Activated T-cell treated with anti-CD3 and anti-CD28 coated beads, Interleukin-2, amount 50 U/mL, for 24 hours (primary cell): ENCODE measurements around the gene PACSIN2.
"Not testable (repeated sequence)": the region's sequence is repeated elsewhere in the genome, so short reads cannot be mapped to it uniquely, and the experiment has no call there.

Source experiments
- DNase-seq: peaks from one replicate; pipeline ENCODE4 v3.0.0-alpha.2; 2020
- H3K27ac Mint-ChIP-seq: 2 replicates; pipeline ENCODE4 v1.8.0; 2020; ENCODE audit warnings: mild to moderate bottlenecking, mixed read lengths
- H3K27me3 Mint-ChIP-seq: 2 replicates; pipeline ENCODE4 v1.8.0; 2020; ENCODE audit warnings: mixed read lengths
- H3K36me3 Mint-ChIP-seq: 2 replicates; pipeline ENCODE4 v1.8.0; 2020; ENCODE audit warnings: low read depth, mixed read lengths
- H3K4me1 Mint-ChIP-seq: 2 replicates; pipeline ENCODE4 v1.8.0; 2020; ENCODE audit warnings: low read depth, mixed read lengths
- H3K4me3 Mint-ChIP-seq: 2 replicates; pipeline ENCODE4 v1.8.0; 2020; ENCODE audit warnings: mild to moderate bottlenecking, moderate library complexity, mixed read lengths
- H3K9me3 Mint-ChIP-seq: 2 replicates; pipeline ENCODE4 v1.8.0; 2020; ENCODE audit warnings: mixed read lengths

The PACSIN2 gene

DNA sequence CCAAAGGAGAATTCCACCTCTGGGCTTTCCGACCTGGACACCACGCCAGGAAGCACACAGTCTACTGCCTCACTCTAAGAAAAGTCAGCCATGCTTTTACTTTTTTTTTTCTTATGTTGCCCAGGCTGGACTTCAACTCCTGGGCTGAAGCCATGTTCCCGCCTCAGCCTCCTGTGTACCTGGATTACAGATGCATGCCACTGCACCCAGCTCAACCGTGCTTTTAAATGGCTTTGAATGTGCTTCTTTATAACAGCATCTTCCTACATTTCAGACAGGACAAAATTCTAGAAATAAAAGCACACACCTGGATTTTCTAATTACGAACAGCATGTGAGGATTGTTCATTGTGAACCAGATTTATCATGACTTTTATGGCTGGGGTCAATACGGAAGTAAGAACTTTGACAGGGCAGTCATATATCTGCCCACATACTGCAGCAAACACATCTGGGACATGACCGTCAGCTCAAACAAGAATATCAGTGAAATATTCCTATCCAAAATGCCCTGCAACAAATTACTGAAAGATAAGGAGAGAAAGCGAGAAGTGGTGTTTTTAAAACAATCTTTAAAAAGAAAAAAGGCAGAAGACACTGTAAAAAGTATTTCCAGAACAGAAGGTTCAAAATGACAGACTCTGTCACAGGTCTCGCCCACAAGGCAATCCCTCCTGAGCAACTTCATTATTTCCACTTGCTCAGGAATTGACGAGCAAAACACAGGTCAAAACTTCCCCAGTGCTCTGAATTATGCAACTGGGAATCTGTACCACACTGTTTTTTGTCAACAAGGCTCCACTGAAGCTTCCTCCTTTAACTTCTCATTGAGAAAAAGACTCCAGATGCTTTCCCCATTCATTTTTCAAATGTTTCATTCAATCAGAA lies 42.1 kb downstream of the PACSIN2 start:
- H3K27me3 Mint-ChIP-seq = no peaks in the 10 kb centered on the region
- DNase-seq = no peak
- H3K9me3 Mint-ChIP-seq = no peaks in the 10 kb centered on the region
- peaks cover 48% of the 10 kb centered on the region for H3K4me1 Mint-ChIP-seq
- no peak overlapping the region for H3K4me3 Mint-ChIP-seq
- H3K36me3 Mint-ChIP-seq = peaks cover 12% of the 10 kb centered on the region
- no peak overlapping the region for H3K27ac Mint-ChIP-seq

DNA sequence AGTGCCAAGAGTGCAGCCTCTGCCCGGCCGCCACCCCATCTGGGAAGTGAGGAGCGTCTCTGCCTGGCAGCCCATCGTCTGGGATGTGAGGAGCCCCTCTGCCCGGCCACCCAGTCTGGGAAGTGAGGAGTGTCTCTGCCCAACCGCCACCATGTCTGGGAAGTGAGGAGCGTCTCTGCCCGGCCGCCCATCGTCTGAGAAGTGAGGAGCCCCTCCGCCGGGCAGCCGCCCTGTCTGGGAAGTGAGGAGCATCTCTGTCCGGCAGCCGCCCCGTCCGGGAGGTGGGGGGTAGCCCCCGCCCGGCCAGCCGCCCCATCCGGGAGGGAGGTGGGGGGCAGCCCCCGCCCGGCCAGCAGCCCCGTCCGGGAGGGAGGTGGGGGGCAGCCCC lies 43.5 kb downstream of the PACSIN2 start:
- Mint-ChIP-seq H3K4me1 (peaks cover 51% of the 10 kb centered on the region), H3K36me3 (peaks cover 14% of the 10 kb centered on the region)
- not testable (repeated sequence) for DNase-seq, H3K27me3 Mint-ChIP-seq, H3K27ac Mint-ChIP-seq, H3K9me3 Mint-ChIP-seq, H3K4me3 Mint-ChIP-seq

DNA sequence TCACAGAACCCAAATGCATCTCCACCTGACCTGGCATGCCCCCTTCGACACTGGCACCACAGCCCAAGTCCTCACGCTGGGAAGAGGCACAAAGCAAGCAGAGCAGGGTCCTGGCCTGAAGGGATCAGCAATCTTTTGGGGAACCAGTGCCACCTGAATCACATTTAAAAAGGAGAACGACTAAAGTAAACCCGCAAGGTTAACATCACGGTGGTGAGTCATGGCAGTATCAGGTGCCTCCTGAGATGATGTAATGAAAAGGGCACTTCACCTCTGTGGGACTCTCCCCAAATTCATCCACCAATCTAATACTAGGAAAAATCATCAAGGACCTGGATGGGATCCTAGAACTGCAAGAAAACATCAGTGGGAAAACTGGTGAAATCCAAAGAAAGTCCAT lies 44.9 kb downstream of the PACSIN2 start:
- peaks cover 57% of the 10 kb centered on the region for H3K4me1 Mint-ChIP-seq
- H3K36me3 Mint-ChIP-seq = peaks cover 17% of the 10 kb centered on the region
- no peak for DNase-seq
- no peaks in the 10 kb centered on the region for H3K9me3 Mint-ChIP-seq
- peak overlapping the region; percentile 47 for H3K27ac Mint-ChIP-seq
- H3K4me3 Mint-ChIP-seq = no peak overlapping the region
- no peaks in the 10 kb centered on the region for H3K27me3 Mint-ChIP-seq

DNA sequence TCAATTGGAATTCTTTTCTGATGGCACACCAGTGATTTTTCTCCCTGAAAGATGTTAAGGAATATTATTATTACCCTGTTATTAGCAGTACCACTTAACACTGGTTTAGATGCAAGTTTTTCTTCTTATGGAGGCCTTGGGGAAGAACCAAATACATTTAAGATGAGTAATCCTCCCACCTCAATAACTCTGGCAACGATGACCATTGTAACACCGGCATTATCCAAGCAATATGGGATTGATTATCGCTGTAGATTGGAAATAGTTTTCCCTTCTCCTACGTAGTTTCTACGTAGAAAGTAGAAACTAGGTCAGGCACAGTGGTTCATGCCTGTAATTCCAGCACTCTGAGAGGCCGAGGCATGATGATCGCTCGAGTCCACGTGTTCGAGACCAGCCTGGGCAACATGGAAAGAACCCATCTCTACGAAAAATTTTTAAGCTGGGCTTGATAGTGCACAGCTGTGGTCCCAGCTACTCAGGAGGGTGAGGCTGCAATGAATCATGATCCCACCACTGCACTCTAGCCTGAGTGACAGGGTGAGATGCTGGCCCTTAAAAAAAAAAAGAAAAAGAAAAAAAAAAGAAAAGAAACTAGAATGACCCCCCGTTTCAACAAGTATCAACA lies 45.5 kb downstream of the PACSIN2 start:
- Mint-ChIP-seq H3K36me3 (peaks cover 17% of the 10 kb centered on the region), H3K4me3 (no peak overlapping the region), H3K9me3 (no peaks in the 10 kb centered on the region), H3K27me3 (no peaks in the 10 kb centered on the region), H3K4me1 (peaks cover 63% of the 10 kb centered on the region), H3K27ac (peak overlapping the region; percentile 47)
- DNase-seq = no peak

DNA sequence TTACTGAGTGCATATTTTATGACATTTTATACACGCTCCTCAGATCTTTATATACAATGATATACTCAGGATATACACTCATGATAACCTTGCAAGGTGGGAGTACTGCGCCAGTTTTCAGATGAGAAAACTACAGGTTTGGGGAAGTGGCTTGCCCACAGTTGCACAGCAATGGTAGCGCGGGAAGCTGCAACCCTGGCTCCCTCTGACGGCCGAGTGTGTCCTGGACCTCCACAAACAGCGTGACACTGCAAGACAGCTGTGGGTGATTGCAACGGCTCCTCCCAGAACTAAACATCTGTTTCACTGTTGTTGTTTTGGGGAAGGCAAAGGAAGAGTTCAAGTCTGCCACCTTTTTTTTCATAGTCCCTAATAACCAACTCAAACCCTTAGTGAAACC lies 47.0 kb downstream of the PACSIN2 start:
- Mint-ChIP-seq H3K9me3 (no peaks in the 10 kb centered on the region), H3K27me3 (no peaks in the 10 kb centered on the region), H3K27ac (no peak overlapping the region), H3K4me3 (no peak overlapping the region), H3K36me3 (peaks cover 24% of the 10 kb centered on the region), H3K4me1 (peaks cover 68% of the 10 kb centered on the region)
- no peak for DNase-seq

DNA sequence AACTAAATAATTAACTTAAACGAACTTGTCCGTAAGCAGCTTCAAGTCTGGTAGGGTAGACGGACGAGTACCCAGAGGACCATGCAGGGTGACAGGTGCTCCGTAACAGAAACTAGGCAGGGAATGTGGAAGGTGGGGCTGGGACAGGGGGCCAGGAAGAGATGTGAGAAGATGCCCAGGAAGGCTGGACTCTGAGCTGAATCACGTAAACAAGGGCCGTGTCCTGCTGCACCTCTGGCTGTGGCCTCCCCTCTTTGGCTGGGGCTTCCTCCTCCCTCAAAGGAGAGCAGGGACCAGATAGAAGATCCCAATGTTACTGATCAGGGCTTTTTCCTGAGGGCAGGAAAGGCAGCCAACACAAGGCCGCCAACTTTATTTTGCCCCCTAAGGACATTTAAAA lies 47.9 kb downstream of the PACSIN2 start:
- H3K4me1 Mint-ChIP-seq = peaks cover 70% of the 10 kb centered on the region

DNA sequence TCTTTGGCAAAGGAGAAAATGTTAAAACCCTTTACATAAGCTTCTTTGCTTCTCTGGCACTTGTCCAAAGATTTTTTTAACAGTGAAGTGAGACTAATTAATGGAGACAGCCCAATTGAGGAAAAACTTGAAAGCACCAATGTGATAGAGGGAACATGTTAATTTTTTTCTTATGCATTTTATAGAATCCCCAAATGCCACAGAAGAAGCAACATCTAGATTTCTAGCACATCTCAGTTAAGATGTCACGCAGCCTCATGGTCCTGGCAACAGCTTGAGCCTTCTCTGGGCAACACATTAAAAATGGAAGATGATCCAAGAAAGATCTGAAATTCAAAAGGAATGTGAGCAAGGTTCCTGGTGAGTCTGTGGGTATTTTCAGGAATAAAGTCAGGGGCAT lies 48.5 kb downstream of the PACSIN2 start:
- no peak for DNase-seq
- Mint-ChIP-seq H3K27me3 (no peaks in the 10 kb centered on the region), H3K9me3 (no peaks in the 10 kb centered on the region), H3K4me1 (peaks cover 73% of the 10 kb centered on the region), H3K4me3 (no peak overlapping the region), H3K36me3 (peaks cover 22% of the 10 kb centered on the region), H3K27ac (peak overlapping the region; percentile 33)

More for the DNA sequence above, 47.9 kb downstream of the PACSIN2 start:
- H3K27ac Mint-ChIP-seq = peak overlapping the region; percentile 33
- no peak overlapping the region for H3K4me3 Mint-ChIP-seq
- no peak for DNase-seq
- peaks cover 21% of the 10 kb centered on the region for H3K36me3 Mint-ChIP-seq
- H3K9me3 Mint-ChIP-seq = no peaks in the 10 kb centered on the region
- H3K27me3 Mint-ChIP-seq = no peaks in the 10 kb centered on the region

DNA sequence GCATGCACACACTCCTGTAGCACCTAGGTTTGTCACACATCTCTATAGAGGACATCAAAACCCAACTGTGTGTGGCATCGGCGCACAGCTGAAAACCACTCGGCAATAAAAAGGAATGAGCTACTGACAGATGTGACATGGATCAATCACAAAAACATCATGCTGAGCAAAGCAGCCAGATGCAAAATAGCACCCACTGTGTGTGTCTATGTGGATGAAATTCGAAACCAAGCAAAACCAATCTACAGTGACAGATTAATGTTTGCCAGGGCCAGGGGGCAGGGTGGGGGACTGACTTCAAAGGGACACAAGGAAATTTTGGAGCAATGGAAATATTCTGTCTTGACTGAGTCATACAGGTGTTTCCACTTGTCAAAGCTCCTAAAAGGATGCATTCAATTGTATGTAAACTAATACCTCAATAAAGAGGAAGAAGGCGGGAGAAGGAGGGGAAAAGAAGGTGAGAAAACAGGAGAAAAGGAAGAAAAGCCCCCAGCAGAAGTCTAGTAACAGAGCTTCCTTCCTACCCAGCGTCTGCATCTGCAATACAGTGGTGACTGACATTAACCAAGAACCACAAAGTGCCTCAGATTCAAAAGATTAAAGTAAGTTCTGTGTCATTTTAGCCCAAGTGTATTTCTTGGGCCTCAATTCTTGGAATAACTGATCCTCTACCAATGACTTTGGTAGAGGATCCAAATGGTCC lies 49.8 kb downstream of the PACSIN2 start:
- H3K27me3 Mint-ChIP-seq = no peaks in the 10 kb centered on the region
- H3K9me3 Mint-ChIP-seq = no peaks in the 10 kb centered on the region
- H3K36me3 Mint-ChIP-seq = peaks cover 19% of the 10 kb centered on the region
- peak overlapping the region; percentile 37 for H3K4me3 Mint-ChIP-seq
- H3K4me1 Mint-ChIP-seq = peaks cover 80% of the 10 kb centered on the region
- H3K27ac Mint-ChIP-seq = peak overlapping the region; percentile 98
- DNase-seq = peak; percentile 61

DNA sequence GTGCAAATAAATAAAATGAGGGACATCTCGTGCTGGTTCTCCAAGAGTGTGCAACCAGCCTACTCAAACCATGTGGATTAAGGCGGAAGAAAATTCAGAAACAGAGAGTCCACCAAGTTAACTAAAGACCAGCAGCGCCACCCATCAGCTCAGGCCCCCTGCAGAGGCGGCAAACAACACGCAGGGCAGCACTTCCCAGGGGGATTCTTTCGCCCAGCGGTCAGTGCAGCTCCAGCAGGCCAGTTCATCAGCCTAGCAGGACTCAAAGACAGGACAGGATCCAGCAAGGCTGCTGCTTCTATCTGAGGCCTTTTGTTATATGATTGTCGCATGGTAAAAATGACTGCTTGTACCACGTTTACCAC lies 51.7 kb downstream of the PACSIN2 start:
- peaks cover 87% of the 10 kb centered on the region for H3K4me1 Mint-ChIP-seq
- H3K36me3 Mint-ChIP-seq = peaks cover 17% of the 10 kb centered on the region
- DNase-seq = no peak
- H3K27ac Mint-ChIP-seq = no peak overlapping the region
- H3K9me3 Mint-ChIP-seq = no peaks in the 10 kb centered on the region
- no peaks in the 10 kb centered on the region for H3K27me3 Mint-ChIP-seq
- no peak overlapping the region for H3K4me3 Mint-ChIP-seq

DNA sequence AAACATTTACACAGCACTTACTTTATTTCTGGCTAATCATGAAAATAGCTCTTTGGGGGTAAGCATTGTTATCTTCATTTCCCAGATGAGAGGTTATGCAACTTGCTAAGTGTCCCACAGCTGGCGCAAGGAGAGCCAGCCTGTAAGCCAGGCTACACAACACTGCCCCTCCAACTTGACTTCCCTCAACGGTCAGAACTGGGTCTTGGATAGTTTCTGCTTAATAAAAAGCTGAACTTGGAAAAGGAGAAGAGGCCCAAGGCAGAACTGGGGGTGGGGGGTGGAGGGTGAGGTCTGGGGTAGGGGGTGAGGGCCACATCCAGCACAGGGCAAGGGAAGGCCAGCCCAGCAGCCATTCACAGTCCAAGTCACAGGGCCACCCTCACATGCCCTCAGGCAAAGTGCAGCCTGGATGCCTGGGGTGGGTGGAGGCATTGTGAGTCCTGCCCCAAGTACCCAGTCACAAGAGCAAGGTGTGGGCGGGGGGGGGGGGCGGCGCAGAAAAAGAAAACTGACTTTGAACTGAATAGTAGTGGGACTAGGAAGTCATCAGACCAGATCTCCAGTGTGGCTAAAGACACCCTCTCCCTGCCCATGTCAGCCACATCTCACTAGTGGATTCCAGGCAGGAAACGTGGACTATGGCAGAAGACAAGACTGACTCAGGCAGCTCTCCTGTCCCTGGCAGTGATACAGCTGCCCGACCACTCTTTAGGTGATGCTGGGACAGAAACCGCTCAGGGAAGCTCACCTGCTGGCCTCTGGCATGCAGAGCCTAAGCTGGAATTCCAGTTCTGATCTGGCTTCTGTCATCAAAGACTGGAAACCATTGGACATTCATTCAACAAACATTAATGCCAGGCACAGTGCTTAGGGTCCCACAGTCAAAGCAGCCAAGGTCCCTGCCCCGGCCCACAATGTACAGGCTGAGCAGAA lies 52.4 kb downstream of the PACSIN2 start:
- DNase-seq = no peak
- H3K36me3 Mint-ChIP-seq = peaks cover 15% of the 10 kb centered on the region

DNA sequence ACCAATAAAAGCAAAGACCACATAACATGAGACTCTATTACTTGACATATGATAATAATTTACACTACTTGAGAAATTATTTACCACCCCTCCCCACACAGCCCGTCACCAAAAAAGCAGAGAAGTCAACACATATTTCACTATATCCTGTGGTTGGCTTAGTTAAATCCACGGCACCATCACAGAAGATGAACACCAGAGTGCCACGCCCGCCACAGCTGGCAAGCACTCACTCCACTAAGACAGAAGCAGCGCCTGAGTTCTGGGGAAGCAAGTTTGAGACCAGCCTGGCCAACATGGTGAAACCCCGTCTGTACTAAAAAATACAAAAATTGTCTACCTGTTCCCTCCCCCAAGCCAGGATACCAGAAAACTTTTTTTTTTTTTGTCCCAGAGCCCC lies 53.1 kb downstream of the PACSIN2 start:
- H3K4me1 Mint-ChIP-seq = peaks cover 88% of the 10 kb centered on the region
- no peak for DNase-seq
- H3K36me3 Mint-ChIP-seq = peaks cover 13% of the 10 kb centered on the region
- no peaks in the 10 kb centered on the region for H3K27me3 Mint-ChIP-seq
- no peak overlapping the region for H3K4me3 Mint-ChIP-seq
- H3K9me3 Mint-ChIP-seq = no peaks in the 10 kb centered on the region
- H3K27ac Mint-ChIP-seq = peak overlapping the region; percentile 72

More for the DNA sequence above, 52.4 kb downstream of the PACSIN2 start:
- H3K4me1 Mint-ChIP-seq = peaks cover 88% of the 10 kb centered on the region
- no peak overlapping the region for H3K27ac Mint-ChIP-seq
- no peaks in the 10 kb centered on the region for H3K27me3 Mint-ChIP-seq
- no peak overlapping the region for H3K4me3 Mint-ChIP-seq
- no peaks in the 10 kb centered on the region for H3K9me3 Mint-ChIP-seq

DNA sequence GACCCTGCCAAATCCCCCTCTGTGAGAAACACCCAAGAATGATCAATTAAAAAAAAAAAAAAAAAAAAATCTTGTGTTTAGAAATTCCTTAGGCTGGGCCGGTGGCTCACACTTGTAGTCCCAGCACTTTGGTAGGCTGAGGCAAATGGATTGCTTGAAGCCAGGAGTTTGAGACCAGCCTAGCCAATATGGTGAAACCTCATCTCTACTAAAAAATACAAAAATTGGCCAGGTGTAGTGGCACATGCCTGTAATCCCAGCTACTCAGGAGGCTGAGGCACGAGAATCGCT lies 53.6 kb downstream of the PACSIN2 start:
- not testable (repeated sequence) for DNase-seq, H3K4me3 Mint-ChIP-seq, H3K27ac Mint-ChIP-seq, H3K9me3 Mint-ChIP-seq, H3K27me3 Mint-ChIP-seq
- peaks cover 87% of the 10 kb centered on the region for H3K4me1 Mint-ChIP-seq
- peaks cover 12% of the 10 kb centered on the region for H3K36me3 Mint-ChIP-seq

DNA sequence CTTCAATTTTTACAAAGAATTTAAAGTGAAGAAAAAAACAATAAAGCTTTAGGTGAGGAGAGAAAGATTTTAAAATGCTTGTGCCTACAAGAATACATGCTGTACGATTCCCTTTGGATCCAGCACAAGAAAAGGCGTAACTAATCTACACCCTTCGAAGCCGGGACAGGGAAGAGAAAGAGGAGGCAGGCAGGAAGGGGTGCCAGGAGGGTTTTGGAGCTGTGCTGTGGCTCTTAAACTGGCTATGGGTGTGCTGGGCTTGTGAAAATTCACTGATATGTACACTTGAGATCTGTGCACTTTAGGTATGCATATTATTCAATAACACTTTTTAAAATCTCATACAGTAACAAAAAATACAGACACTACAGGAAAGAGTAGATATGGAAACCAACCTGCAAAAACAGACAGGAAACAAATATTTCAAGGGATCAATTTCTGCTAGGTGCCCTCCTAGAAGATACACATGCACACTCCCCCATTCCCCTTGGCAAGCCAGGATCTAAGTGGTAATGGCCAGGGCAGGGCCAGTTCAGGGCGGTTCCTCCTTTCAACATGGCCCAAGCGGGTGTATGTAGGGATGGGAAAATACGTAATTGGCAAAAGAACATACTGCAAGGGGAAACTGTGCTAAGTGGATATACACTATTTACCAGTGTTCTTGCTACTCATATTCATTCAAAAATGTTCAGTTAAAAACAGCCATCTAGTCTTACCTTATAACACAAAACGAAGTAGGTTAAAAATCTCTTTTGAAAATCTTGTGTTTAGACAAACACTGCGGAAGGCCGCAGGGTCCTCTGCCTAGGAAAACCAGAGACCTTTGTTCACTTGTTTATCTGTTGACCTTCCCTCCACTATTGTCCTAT lies 54.2 kb downstream of the PACSIN2 start:
- Mint-ChIP-seq H3K36me3 (peaks cover 11% of the 10 kb centered on the region), H3K27ac (peak overlapping the region; percentile 23), H3K27me3 (no peaks in the 10 kb centered on the region), H3K4me1 (peaks cover 82% of the 10 kb centered on the region), H3K9me3 (no peaks in the 10 kb centered on the region), H3K4me3 (no peak overlapping the region)
- no peak for DNase-seq
